ENCODE data around the gene PTPRD. TPM values are rescaled to one million over a fixed set of nuclear protein-coding genes. Genes with fewer than 3 reads are reported as not detected.

Gene PTPRD
- total RNA-seq, 4 donors from 2014 or later = 0.78 to 11.7 (median 1.6) TPM

- Histone ChIP-seq H3K4me3 (no peak overlapping the region), H3K27me3 (no peaks in the 10 kb centered on the region), H3K36me3 (no peaks in the 10 kb centered on the region), H3K9me3 (no peaks in the 10 kb centered on the region), H3K4me1 (no peaks in the 10 kb centered on the region), H3K27ac (no peak overlapping the region)
- in situ Hi-C loops (cut with MboI; ENCODE audit: low sequenced_read_pairs in 4 of 4) = no loop called here
- intact Hi-C loops (cut with DNase I; ENCODE audit: low total_unique reads) = no loop called here
- TF ChIP-seq POLR2A (IDR thresholded peaks at IDR 0.05) (no peak), CTCF (IDR thresholded peaks at IDR 0.05 in 4 of 5, conservative IDR thresholded peaks at IDR 0.05 in 1 of 5) (no peak)
- DNase-seq (no peak), ATAC-seq (no peak)
Observed at GRCh38 chr9:10252174-10252573, 360.6 kb downstream of the PTPRD start.

- in situ Hi-C loops (cut with MboI; ENCODE audit: low sequenced_read_pairs in 4 of 4) = no loop called here
- no peak for ATAC-seq
- Histone ChIP-seq H3K9me3 (no peaks in the 10 kb centered on the region), H3K4me1 (no peaks in the 10 kb centered on the region), H3K27ac (no peak overlapping the region), H3K36me3 (no peaks in the 10 kb centered on the region), H3K4me3 (no peak overlapping the region), H3K27me3 (no peaks in the 10 kb centered on the region)
- TF ChIP-seq POLR2A (IDR thresholded peaks at IDR 0.05) = no peak
- no peak for TF ChIP-seq CTCF (IDR thresholded peaks at IDR 0.05 in 4 of 5, conservative IDR thresholded peaks at IDR 0.05 in 1 of 5)
- DNase-seq = no peak
- intact Hi-C loops (cut with DNase I; ENCODE audit: low total_unique reads) = no loop called here
Observed at GRCh38 chr9:10251490-10251889, 361.3 kb downstream of the PTPRD start.

- Histone ChIP-seq H3K36me3 (no peaks in the 10 kb centered on the region), H3K27me3 (no peaks in the 10 kb centered on the region), H3K9me3 (no peaks in the 10 kb centered on the region), H3K4me1 (no peaks in the 10 kb centered on the region), H3K4me3 (no peak overlapping the region), H3K27ac (no peak overlapping the region)
- intact Hi-C loops (cut with DNase I; ENCODE audit: low total_unique reads) (no loop called here), in situ Hi-C loops (cut with MboI; ENCODE audit: low sequenced_read_pairs in 4 of 4) (no loop called here)
- ATAC-seq (no peak), DNase-seq (no peak)
- TF ChIP-seq CTCF (IDR thresholded peaks at IDR 0.05 in 4 of 5, conservative IDR thresholded peaks at IDR 0.05 in 1 of 5) = no peak
- TF ChIP-seq POLR2A (IDR thresholded peaks at IDR 0.05) = no peak
Observed at GRCh38 chr9:10250219-10250618, 362.6 kb downstream of the PTPRD start.

- ATAC-seq (no peak), DNase-seq (no peak)
- in situ Hi-C loops (cut with MboI; ENCODE audit: low sequenced_read_pairs in 4 of 4) (no loop called here), intact Hi-C loops (cut with DNase I; ENCODE audit: low total_unique reads) (no loop called here)
- Histone ChIP-seq H3K9me3 (no peaks in the 10 kb centered on the region), H3K36me3 (no peaks in the 10 kb centered on the region), H3K4me3 (no peak overlapping the region), H3K27me3 (no peaks in the 10 kb centered on the region), H3K4me1 (no peaks in the 10 kb centered on the region), H3K27ac (no peak overlapping the region)
- TF ChIP-seq CTCF (IDR thresholded peaks at IDR 0.05 in 4 of 5, conservative IDR thresholded peaks at IDR 0.05 in 1 of 5) (no peak), POLR2A (IDR thresholded peaks at IDR 0.05) (no peak)
Observed at GRCh38 chr9:10248890-10249289, 363.9 kb downstream of the PTPRD start.

GRCh38 chr9:10242255-10242654 is 370.5 kb downstream of the PTPRD start:
- no peak overlapping the region for H3K27ac ChIP-seq
- H3K4me3 ChIP-seq = no peak overlapping the region
- ATAC-seq = no peak
- TF ChIP-seq POLR2A (IDR thresholded peaks at IDR 0.05) (no peak), CTCF (IDR thresholded peaks at IDR 0.05 in 4 of 5, conservative IDR thresholded peaks at IDR 0.05 in 1 of 5) (no peak)
- no peak for DNase-seq
- H3K36me3 ChIP-seq = no peaks in the 10 kb centered on the region
- intact Hi-C loops (cut with DNase I; ENCODE audit: low total_unique reads) (no loop called here), in situ Hi-C loops (cut with MboI; ENCODE audit: low sequenced_read_pairs in 4 of 4) (no loop called here)
- no peaks in the 10 kb centered on the region for H3K4me1 ChIP-seq
- H3K9me3 ChIP-seq = no peaks in the 10 kb centered on the region
- no peaks in the 10 kb centered on the region for H3K27me3 ChIP-seq
